ENCODE measurements around the gene ISYNA1. TPM values are rescaled to one million over a fixed set of nuclear protein-coding genes. Genes with fewer than 3 reads are reported as not detected.

Gene ISYNA1
- total and polyA plus RNA-seq, 2 of the 13 experiments (the other 11 are each of a cell fraction or from before 2014, with no cell fraction given), result 29.6 to 48.5 TPM

GRCh38 chr19:18388100-18388959 lies 49.6 kb downstream of the ISYNA1 start (continued):
- TF ChIP-seq REPIN1 (CRISPR knock-in tag; IDR thresholded peaks at IDR 0.05; ENCODE audit: borderline replicate concordance, low read depth), result peak; percentile 93
- peak; percentile 87 for TF ChIP-seq ZBTB7B (CRISPR knock-in tag; IDR thresholded peaks at IDR 0.05)
- peak; percentile 84; the same call in 1 of the 2 replicates for TF ChIP-seq STAT6 (CRISPR knock-in tag; IDR thresholded peaks at IDR 0.05; ENCODE audit: borderline replicate concordance)
- TF ChIP-seq SSRP1 (CRISPR knock-in tag; IDR thresholded peaks at IDR 0.05), result peak; percentile 94; the same call in 1 of the 2 replicates
- peak; percentile 68 for TF ChIP-seq THAP11 (CRISPR knock-in tag; IDR thresholded peaks at IDR 0.05)
- TF ChIP-seq ZNF775 (CRISPR knock-in tag; IDR thresholded peaks at IDR 0.05; ENCODE audit: borderline replicate concordance), result 0 out of 2 replicates have a peak, but pooled peaks have one; percentile 43
- peak; percentile 100 for TF ChIP-seq ZBTB38 (CRISPR knock-in tag; IDR thresholded peaks at IDR 0.05)
- peak; percentile 85 for TF ChIP-seq PHF21A (CRISPR knock-in tag; IDR thresholded peaks at IDR 0.05)
- peak; percentile 68 for TF ChIP-seq PHF8 (CRISPR knock-in tag; IDR thresholded peaks at IDR 0.05)
- no peak for TF ChIP-seq TBX3 (IDR thresholded peaks at IDR 0.05; ENCODE audit: borderline replicate concordance)
- TF ChIP-seq ELF3 (CRISPR knock-in tag; IDR thresholded peaks at IDR 0.05), result no peak
- peak; percentile 35; the same call in 1 of the 2 replicates for TF ChIP-seq ZNF614 (CRISPR knock-in tag; IDR thresholded peaks at IDR 0.05; ENCODE audit: borderline replicate concordance)
- TF ChIP-seq XBP1 (CRISPR knock-in tag; IDR thresholded peaks at IDR 0.05), result no peak
- TF ChIP-seq ZNF878 (CRISPR knock-in tag; IDR thresholded peaks at IDR 0.05), result peak; percentile 27; the same call in 1 of the 2 replicates
- peak; percentile 62; the same call in 1 of the 2 replicates for TF ChIP-seq SNAPC2 (CRISPR knock-in tag; IDR thresholded peaks at IDR 0.05)
- TF ChIP-seq DZIP1 (CRISPR knock-in tag; IDR thresholded peaks at IDR 0.05), result 0 out of 2 replicates have a peak, but pooled peaks have one; percentile 59
- peak; percentile 52; the same call in 1 of the 2 replicates for TF ChIP-seq ZBTB2 (CRISPR knock-in tag; IDR thresholded peaks at IDR 0.05; ENCODE audit: low read depth)
- TF ChIP-seq TSC22D2 (CRISPR knock-in tag; IDR thresholded peaks at IDR 0.05; ENCODE audit: borderline replicate concordance), result no peak
- peak; percentile 87 for TF ChIP-seq NR0B2 (CRISPR knock-in tag; IDR thresholded peaks at IDR 0.05)
- TF ChIP-seq CC2D1A (CRISPR knock-in tag; IDR thresholded peaks at IDR 0.05), result no peak
- no peak for TF ChIP-seq KLF13 (CRISPR knock-in tag; IDR thresholded peaks at IDR 0.05)
